H1 (cell line): ENCODE results near the gene HLA-DPA1. TPM values are rescaled to one million over a fixed set of nuclear protein-coding genes. Genes with fewer than 3 reads are reported as not detected.

Source experiments
- CTCF ChIA-PET: fragments of 300-600 bp; sonication (Branson Sonifier 250); formaldehyde crosslinking; loops from one replicate; lab custom pipeline; 2021; ENCODE audit not compliant: partially characterized antibody; lab: Charles Lee
- POLR2A ChIA-PET: fragments of 300-600 bp; sonication (Branson Sonifier 250); formaldehyde crosslinking; loops from one replicate; lab custom pipeline; 2021; ENCODE audit warnings: inconsistent platforms; ENCODE audit not compliant: partially characterized antibody; lab: Charles Lee
- DNase-seq, 2 experiments: peaks; one replicate each; pipeline versions ENCODE4 v3.0.0 to v3.0.0-alpha.2; 2010 to 2022; ENCODE audit warnings: low spot score in 2 of 2, low read depth in 1 of 2, mixed read lengths in 1 of 2
- FAIRE-seq: peaks from 2 replicates; lab custom pipeline; 2011; peaks lifted over from hg19 to GRCh38; lab: Jason Lieb, UNC
- H2AFZ ChIP-seq: 2 replicates; pipeline ENCODE4 v1.8.1; 2012; ENCODE audit warnings: low read length, inconsistent platforms
- H2AK5ac ChIP-seq: 2 replicates; pipeline ENCODE4 v1.6.1; 2013; ENCODE audit warnings: low read depth, low read length
- H2BK120ac ChIP-seq: replicated peaks from 2 replicates; pipeline ENCODE3; 2013; ENCODE audit warnings: low read depth, low read length, inconsistent platforms
- H2BK12ac ChIP-seq: 2 replicates; pipeline ENCODE4 v1.6.1; 2013; ENCODE audit warnings: low read depth, low read length
- H2BK15ac ChIP-seq: 2 replicates; pipeline ENCODE4 v1.6.1; 2013; ENCODE audit warnings: low read length
- H2BK20ac ChIP-seq: 2 replicates; pipeline ENCODE4 v1.6.1; 2013; ENCODE audit warnings: low read length
- H2BK5ac ChIP-seq: 2 replicates; pipeline ENCODE4 v1.6.1; 2013; ENCODE audit warnings: low read depth, low read length
- H3K14ac ChIP-seq: 2 replicates; pipeline ENCODE4 v1.6.1; 2013; ENCODE audit warnings: inconsistent platforms; ENCODE audit not compliant: insufficient read length
- H3K18ac ChIP-seq: 2 replicates; pipeline ENCODE4 v1.6.1; 2013; ENCODE audit warnings: low read length; ENCODE audit errors: extremely low read depth
- H3K23ac ChIP-seq: 2 replicates; pipeline ENCODE4 v1.6.1; 2013; ENCODE audit warnings: inconsistent platforms; ENCODE audit not compliant: insufficient read length
- H3K23me2 ChIP-seq: 2 replicates; pipeline ENCODE4 v1.6.1; 2013; ENCODE audit warnings: low read depth, low read length
- H3K27ac ChIP-seq: 2 replicates; pipeline ENCODE4 v1.6.1; 2011; ENCODE audit warnings: low read depth, low read length, inconsistent platforms
- H3K27me3 ChIP-seq, 4 experiments: replicated peaks in 1 of 4; 1 replicate in 1 of 4; 2 replicates in 3 of 4; pipeline versions ENCODE4 v1.6.1 to v1.8.1; 2011 to 2013; ENCODE audit warnings: low read length in 3 of 4, mild to moderate bottlenecking in 3 of 4, inconsistent platforms in 2 of 4, mixed read lengths in 2 of 4, moderate library complexity in 1 of 4; ENCODE audit not compliant: control insufficient read depth in 3 of 4, insufficient read depth in 3 of 4; ENCODE audit errors: extremely low read depth in 1 of 4
- H3K36me3 ChIP-seq, 4 experiments: 2 replicates each; pipeline versions ENCODE4 v1.6.1 to v1.8.1; 2011 to 2013; ENCODE audit warnings: mild to moderate bottlenecking in 4 of 4, low read length in 3 of 4, moderate library complexity in 2 of 4, control low read depth in 1 of 4, inconsistent platforms in 1 of 4; ENCODE audit not compliant: insufficient read depth in 4 of 4, control insufficient read depth in 2 of 4
- H3K4ac ChIP-seq: replicated peaks from 2 replicates; pipeline ENCODE3; 2013; ENCODE audit warnings: low read length, low read depth, mixed read lengths, inconsistent platforms; ENCODE audit not compliant: insufficient read length
- H3K4me1 ChIP-seq, 4 experiments: replicated peaks in 1 of 4; 1 replicate in 1 of 4; 2 replicates in 3 of 4; pipeline versions ENCODE4 v1.6.1 to v1.8.1; 2011 to 2013; ENCODE audit warnings: low read length in 3 of 4, inconsistent platforms in 2 of 4, mixed read lengths in 1 of 4; ENCODE audit not compliant: insufficient read depth in 4 of 4, control insufficient read depth in 3 of 4
- H3K4me2 ChIP-seq, 2 experiments: 2 replicates each; pipeline versions ENCODE4 v1.6.1 to v1.8.1; 2011 to 2013; ENCODE audit warnings: low read depth in 2 of 2, low read length in 2 of 2, control low read depth in 1 of 2, inconsistent platforms in 1 of 2, mild to moderate bottlenecking in 1 of 2; ENCODE audit not compliant: insufficient read depth in 1 of 2
- H3K4me3 ChIP-seq, 4 experiments: fragments of 200-600, 300-600 bp in 1 of 4; sonication (generic), shearing (Covaris generic), sonication (Bioruptor Twin) in 1 of 4; 2 replicates each; pipeline versions ENCODE4 v1.5.1 to v1.8.1; 2011 to 2016; ENCODE audit warnings: low read length in 4 of 4, low read depth in 3 of 4, control low read depth in 2 of 4, inconsistent platforms in 2 of 4, mild to moderate bottlenecking in 2 of 4, mixed read lengths in 1 of 4, moderate library complexity in 1 of 4; ENCODE audit not compliant: insufficient read depth in 2 of 4; ENCODE audit errors: extremely low read depth in 1 of 4
- H3K56ac ChIP-seq: replicated peaks from 2 replicates; pipeline ENCODE3; 2013; ENCODE audit warnings: low read depth, mild to moderate bottlenecking, mixed read lengths, low read length, inconsistent platforms; ENCODE audit not compliant: insufficient read length
- H3K79me1 ChIP-seq: 2 replicates; pipeline ENCODE4 v1.6.1; 2013; ENCODE audit warnings: low read depth, low read length, control low read depth
- H3K79me2 ChIP-seq, 2 experiments: 2 replicates each; pipeline versions ENCODE4 v1.6.1 to v1.8.1; 2012 to 2013; ENCODE audit warnings: low read length in 2 of 2, mild to moderate bottlenecking in 2 of 2, inconsistent platforms in 1 of 2; ENCODE audit not compliant: insufficient read depth in 2 of 2, control insufficient read depth in 1 of 2
- H3K9ac ChIP-seq, 4 experiments: replicated peaks in 1 of 4; 1 replicate in 1 of 4; 2 replicates in 3 of 4; pipeline versions ENCODE4 v1.6.1 to v1.8.1; 2011 to 2013; ENCODE audit warnings: low read depth in 3 of 4, low read length in 3 of 4, control low read depth in 2 of 4, mild to moderate bottlenecking in 2 of 4, moderate library complexity in 2 of 4, inconsistent platforms in 1 of 4; ENCODE audit errors: extremely low read depth in 1 of 4
- H3K9me3 ChIP-seq, 2 experiments: 2 replicates each; pipeline versions ENCODE4 v1.6.1 to v1.8.1; 2012 to 2013; ENCODE audit warnings: mild to moderate bottlenecking in 2 of 2, moderate library complexity in 2 of 2, control low read depth in 1 of 2, inconsistent platforms in 1 of 2, low read depth in 1 of 2, low read length in 1 of 2, mixed read lengths in 1 of 2; ENCODE audit not compliant: insufficient read depth in 2 of 2
- H4K20me1 ChIP-seq, 2 experiments: replicated peaks in 1 of 2; 2 replicates each; pipeline versions ENCODE3 to v1.8.1; 2011 to 2013; ENCODE audit warnings: inconsistent platforms in 2 of 2, low read length in 2 of 2, mild to moderate bottlenecking in 1 of 2; ENCODE audit not compliant: insufficient read depth in 2 of 2, control insufficient read depth in 1 of 2
- H4K5ac ChIP-seq: 2 replicates; pipeline ENCODE4 v1.6.1; 2013; ENCODE audit warnings: low read length, low read depth, mixed read lengths, inconsistent platforms; ENCODE audit not compliant: insufficient read length
- H4K8ac ChIP-seq: 2 replicates; pipeline ENCODE4 v1.8.0; 2013; ENCODE audit warnings: mild to moderate bottlenecking, moderate library complexity, low read length, inconsistent platforms; ENCODE audit not compliant: insufficient read depth; ENCODE audit errors: extremely low read depth
- H4K91ac ChIP-seq: replicated peaks from 2 replicates; pipeline ENCODE3; 2013; ENCODE audit warnings: low read length, mixed read lengths, inconsistent platforms; ENCODE audit not compliant: insufficient read length
- BACH1 ChIP-seq: IDR thresholded peaks from 2 replicates; pipeline ENCODE4 v1.6.1; 2012; ENCODE audit warnings: low read length, improper control_type of control experiment
- CEBPB ChIP-seq: IDR thresholded peaks from 2 replicates; pipeline ENCODE4 v1.6.1; 2012; ENCODE audit warnings: low read depth, low read length
- CTBP2 ChIP-seq: IDR thresholded peaks from 2 replicates; pipeline ENCODE4 v1.7.0; 2011; ENCODE audit warnings: borderline replicate concordance, mild to moderate bottlenecking, moderate library complexity, mixed read lengths, low read length; ENCODE audit not compliant: insufficient read depth, insufficient read length
- EZH2 ChIP-seq: fragments of 200-600 bp; sonication (generic); IDR thresholded peaks from 2 replicates; pipeline ENCODE4 v1.7.1; 2012; ENCODE audit warnings: low read depth, mild to moderate bottlenecking, moderate library complexity, low read length, inconsistent platforms; ENCODE audit not compliant: severe bottlenecking
- HDAC6 ChIP-seq: IDR thresholded peaks from one replicate; pipeline ENCODE4 v1.7.1; 2012; ENCODE audit warnings: low read depth, mild to moderate bottlenecking, inconsistent platforms, low read length, moderate library complexity
- KDM4A ChIP-seq: IDR thresholded peaks from one replicate; pipeline ENCODE4 v1.7.1; 2012; ENCODE audit warnings: low read depth, mild to moderate bottlenecking, moderate library complexity, low read length, inconsistent platforms; ENCODE audit not compliant: severe bottlenecking
- NANOG ChIP-seq: IDR thresholded peaks from 2 replicates; pipeline ENCODE4 v1.6.1; 2011; ENCODE audit warnings: low read length, low read depth, mild to moderate bottlenecking, inconsistent platforms; ENCODE audit not compliant: insufficient read depth, poor library complexity, severe bottlenecking
- POLR2AphosphoS5 ChIP-seq: IDR thresholded peaks from 2 replicates; pipeline ENCODE4 v1.6.1; 2011; ENCODE audit warnings: low read depth, low read length
- RBBP5 ChIP-seq: IDR thresholded peaks from 2 replicates; pipeline ENCODE4 v1.7.1; 2012; ENCODE audit warnings: low read depth, mild to moderate bottlenecking, inconsistent platforms, low read length, moderate library complexity, borderline replicate concordance
- SIX5 ChIP-seq: IDR thresholded peaks from 2 replicates; pipeline ENCODE4 v1.6.1; 2011; ENCODE audit warnings: mild to moderate bottlenecking, low read depth, low read length
- SP4 ChIP-seq: IDR thresholded peaks from 2 replicates; pipeline ENCODE4 v1.6.1; 2012; ENCODE audit warnings: low read length, inconsistent platforms
- TAF7 ChIP-seq: optimal IDR thresholded peaks from 2 replicates; pipeline ENCODE3; 2011; ENCODE audit warnings: low read depth, mild to moderate bottlenecking, inconsistent platforms, low read length, moderate library complexity, borderline replicate concordance
- TCF12 ChIP-seq: IDR thresholded peaks from 2 replicates; pipeline ENCODE4 v1.6.1; 2011; ENCODE audit warnings: low read depth, mild to moderate bottlenecking, low read length
- WGBS, 2 experiments: shearing (Covaris generic) in 1 of 2; methylation state at CpG; one replicate each; pipeline versions ENCODE4 v1.1.6 to v1.1.7; 2013 to 2015; ENCODE audit warnings: low lambda C conversion rate in 2 of 2, mixed read lengths in 2 of 2, inconsistent platforms in 1 of 2, low coverage in 1 of 2, missing lambda C conversion rate in 1 of 2; ENCODE audit not compliant: insufficient replicate concordance in 2 of 2, insufficient coverage in 1 of 2, insufficient read length in 1 of 2; ENCODE audit errors: extremely low coverage in 1 of 2, missing lambda C conversion rate in 1 of 2; 5-methylcytosine and 5-hydroxymethylcytosine counted together
- polyA plus RNA-seq, 7 experiments: library from polyadenylated mRNA; depleted of rRNA in 3 of 7; stranded (reverse) in 5 of 7; unstranded in 2 of 7; fragments of >200 nt in 5 of 7; fragments of 200-250 nt in 2 of 7; gene quantifications; 1 replicate in 5 of 7; 2 replicates in 1 of 7; 4 replicates in 1 of 7; pipeline versions ENCODE4 v1.2.1 to v1.2.3, GENCODE V29; 2011 to 2013; ENCODE audit warnings: missing spikeins in 2 of 7, mixed read lengths in 2 of 7
- total RNA-seq: library from RNA; stranded (reverse); fragmentation: NEBNext Ultra II Directional; extraction: Animal tissue kit (Norgen Biotek cat#: 25700); gene quantifications from 2 replicates; pipeline ENCODE4 v1.2.1, GENCODE V29; 2021
- TF ChIP-seq, protein P1 (sequence below): IDR thresholded peaks from 2 replicates; pipeline ENCODE4 v1.6.1; 2011; ENCODE audit warnings: low read depth, mild to moderate bottlenecking, low read length; ENCODE audit not compliant: insufficient read depth

HLA-DPA1 gene
- total and polyA plus RNA-seq, 2 of the 8 experiments (the other 6 are each of a cell fraction or from before 2014, with no cell fraction given), result 6.2 to 13.1 TPM

DNA sequence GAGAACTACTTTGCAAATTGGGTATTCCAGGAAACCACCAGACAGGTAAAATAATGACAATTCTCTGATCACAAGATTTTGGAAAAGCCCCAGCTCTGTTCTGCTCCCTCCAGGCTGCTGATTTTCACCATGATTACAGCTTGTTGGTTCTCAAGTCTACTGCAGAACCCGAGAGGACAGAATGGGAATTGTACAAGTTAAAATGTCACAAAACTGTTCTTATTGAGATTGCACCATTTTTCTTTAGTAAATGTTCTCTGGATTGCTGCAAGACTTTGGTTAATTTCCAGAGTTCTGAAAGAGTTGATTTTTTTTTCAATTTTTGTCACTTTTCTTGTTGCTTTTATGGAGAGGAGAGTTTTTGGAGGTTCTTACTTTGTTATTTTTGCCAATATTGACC is 36.9 kb downstream of the HLA-DPA1 start:
- no peaks in the 10 kb centered on the region for H3K79me2 ChIP-seq
- H3K27me3 ChIP-seq, result no peaks in the 10 kb centered on the region
- no peaks in the 10 kb centered on the region for H3K79me1 ChIP-seq
- no peak overlapping the region for H3K4me2 ChIP-seq
- no peak overlapping the region for H3K4ac ChIP-seq
- ChIA-PET POLR2A (interaction anchor here (1.2 to 1.6 kb wide), 2 partner anchors 13 to 65 kb away, joined by 3 to 5 read pairs; no protein-coding TSS in a partner anchor), CTCF (interaction anchor here (0.7 to 2.7 kb wide), 9 partner anchors 12 to 161 kb away, joined by 3 to 22 read pairs (median 4); no protein-coding TSS in a partner anchor)
- no peak overlapping the region for H2BK20ac ChIP-seq
- no peak overlapping the region for H4K5ac ChIP-seq
- no peak overlapping the region for H3K27ac ChIP-seq
- H2BK5ac ChIP-seq, result no peak overlapping the region
- H3K56ac ChIP-seq, result no peak overlapping the region
- no peaks in the 10 kb centered on the region for H3K9me3 ChIP-seq
- H2AK5ac ChIP-seq, result no peak overlapping the region
- no peaks in the 10 kb centered on the region for H3K36me3 ChIP-seq
- no peak overlapping the region for H2BK120ac ChIP-seq
- no peak for DNase-seq
- no peak overlapping the region for H4K91ac ChIP-seq
- TF ChIP-seq TCF12 (no peak), TAF7 (no peak), EZH2 (no peak), SIX5 (no peak), HDAC6 (no peak), KDM4A (no peak), SP4 (no peak), BACH1 (no peak), RBBP5 (no peak), CTBP2 (no peak), NANOG (no peak), POLR2AphosphoS5 (no peak), CEBPB (no peak)
- TF ChIP-seq, protein P1, sequence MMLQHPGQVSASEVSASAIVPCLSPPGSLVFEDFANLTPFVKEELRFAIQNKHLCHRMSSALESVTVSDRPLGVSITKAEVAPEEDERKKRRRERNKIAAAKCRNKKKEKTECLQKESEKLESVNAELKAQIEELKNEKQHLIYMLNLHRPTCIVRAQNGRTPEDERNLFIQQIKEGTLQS, result no peak
- no peak for FAIRE-seq
- H3K4me1 ChIP-seq, result no peaks in the 10 kb centered on the region
- no peaks in the 10 kb centered on the region for H3K23me2 ChIP-seq
- no peak overlapping the region for H3K4me3 ChIP-seq
- no peak overlapping the region for H2BK15ac ChIP-seq
- WGBS, 2 experiments, result 88% methylated on average over 1 of the region's 1 CpG; no CpG with 5 or more reads in 1 of the 2 experiments
- H3K14ac ChIP-seq, result no peak overlapping the region
- no peak overlapping the region for H2AFZ ChIP-seq
- H3K18ac ChIP-seq, result no peak overlapping the region
- no peak overlapping the region for H4K8ac ChIP-seq
- H3K23ac ChIP-seq, result no peak overlapping the region
- H4K20me1 ChIP-seq, result no peaks in the 10 kb centered on the region
- H3K9ac ChIP-seq, result no peak overlapping the region
- no peak overlapping the region for H2BK12ac ChIP-seq
